ENCODE measurements around the gene ZNF560. TPM values are rescaled to one million over a fixed set of nuclear protein-coding genes. Genes with fewer than 3 reads are reported as not detected.

Gene ZNF560
- total RNA-seq, 1 donor from 2014 or later, result not detected

GRCh38 chr19:9427941-9428340 is 70.5 kb downstream of the ZNF560 start:
- CTCF ChIA-PET, result no interaction called here
- intact Hi-C loops (cut with micrococcal nuclease), result no loop called here
- POLR2A ChIA-PET, result no interaction called here
- Mint-ChIP-seq H3K27me3 (no peaks in the 10 kb centered on the region), H3K4me3 (no peak overlapping the region), H3K4me1 (peaks cover 9% of the 10 kb centered on the region), H3K27ac (no peak overlapping the region), H3K9me3 (peaks cover 6% of the 10 kb centered on the region), H3K36me3 (ENCODE audit: low read depth) (peaks cover 80% of the 10 kb centered on the region)
- ATAC-seq (ENCODE audit: low read depth) (no peak), DNase-seq (no peak)
- no peak for TF ChIP-seq CTCF (IDR thresholded peaks at IDR 0.05)

Other genes with a start within 250 kb of the ZNF560 start
- gene OR7E24, start 247.7 kb downstream of the ZNF560 start, total RNA-seq, result not detected in 2 replicates
- gene ZNF699, start 188.8 kb downstream of the ZNF560 start, total RNA-seq, result 10.3 and 11.7 TPM in 2 replicates
- gene ZNF559, start 174.4 kb downstream of the ZNF560 start, total RNA-seq, result 22.0 and 22.8 TPM in 2 replicates
- gene ZNF177, start 135.6 kb downstream of the ZNF560 start, total RNA-seq, result 1.3 and 1.4 TPM in 2 replicates
- gene ZNF266, start 63.0 kb downstream of the ZNF560 start, total RNA-seq, result 43.7 and 50.3 TPM in 2 replicates
- gene ZNF426, start 40.0 kb upstream of the ZNF560 start, total RNA-seq, result 18.8 and 22.7 TPM in 2 replicates
- 53.7 and 57.0 TPM in 2 replicates for gene ZNF121, start 85.9 kb upstream of the ZNF560 start, total RNA-seq
- gene ZNF561, start 122.6 kb upstream of the ZNF560 start, total RNA-seq, result 37.1 and 40.2 TPM in 2 replicates
- gene ZNF562, start 176.5 kb upstream of the ZNF560 start, total RNA-seq, result 31.6 and 32.2 TPM in 2 replicates